B cell (primary cell): ENCODE results near the gene EXOC3L2.

ENCODE experiments used
- EZH2 ChIP-seq: IDR thresholded peaks from 2 replicates; pipeline ENCODE4 v1.6.1; 2012; ENCODE audit warnings: borderline replicate concordance, low read depth, mild to moderate bottlenecking, moderate library complexity, low read length; ENCODE audit not compliant: insufficient read depth, poor library complexity, severe bottlenecking
- TF ChIP-seq, protein P1 (sequence below): fragments of 200-600 bp; IDR thresholded peaks from one replicate; pipeline ENCODE4 v1.8.0; 2022; ENCODE audit warnings: antibody characterized with exemption, mild to moderate bottlenecking

DNA sequence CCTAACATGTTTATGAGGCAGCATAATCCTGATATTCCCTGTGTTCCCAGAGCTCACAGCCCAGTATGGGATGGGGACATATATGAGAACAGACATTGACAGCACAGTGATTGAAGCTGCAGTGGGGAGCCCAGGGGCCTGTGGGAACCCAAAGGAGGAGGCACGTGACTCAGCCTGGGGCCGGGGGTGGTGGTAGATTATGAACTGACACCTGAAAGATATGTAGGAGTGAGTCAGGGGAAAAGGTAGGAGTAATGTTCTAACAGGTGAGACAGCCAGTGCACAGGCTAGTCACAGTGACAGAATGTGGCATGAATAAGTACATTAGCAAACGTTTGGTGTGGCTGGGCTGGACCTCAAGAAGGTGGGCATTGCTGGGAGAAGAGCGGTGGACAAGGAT is 48.5 kb upstream of the EXOC3L2 start:
- TF ChIP-seq, protein P1, sequence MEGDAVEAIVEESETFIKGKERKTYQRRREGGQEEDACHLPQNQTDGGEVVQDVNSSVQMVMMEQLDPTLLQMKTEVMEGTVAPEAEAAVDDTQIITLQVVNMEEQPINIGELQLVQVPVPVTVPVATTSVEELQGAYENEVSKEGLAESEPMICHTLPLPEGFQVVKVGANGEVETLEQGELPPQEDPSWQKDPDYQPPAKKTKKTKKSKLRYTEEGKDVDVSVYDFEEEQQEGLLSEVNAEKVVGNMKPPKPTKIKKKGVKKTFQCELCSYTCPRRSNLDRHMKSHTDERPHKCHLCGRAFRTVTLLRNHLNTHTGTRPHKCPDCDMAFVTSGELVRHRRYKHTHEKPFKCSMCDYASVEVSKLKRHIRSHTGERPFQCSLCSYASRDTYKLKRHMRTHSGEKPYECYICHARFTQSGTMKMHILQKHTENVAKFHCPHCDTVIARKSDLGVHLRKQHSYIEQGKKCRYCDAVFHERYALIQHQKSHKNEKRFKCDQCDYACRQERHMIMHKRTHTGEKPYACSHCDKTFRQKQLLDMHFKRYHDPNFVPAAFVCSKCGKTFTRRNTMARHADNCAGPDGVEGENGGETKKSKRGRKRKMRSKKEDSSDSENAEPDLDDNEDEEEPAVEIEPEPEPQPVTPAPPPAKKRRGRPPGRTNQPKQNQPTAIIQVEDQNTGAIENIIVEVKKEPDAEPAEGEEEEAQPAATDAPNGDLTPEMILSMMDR = no peak
- no peak for TF ChIP-seq EZH2
